ENCODE results near the gene HAVCR1.

HAVCR1 gene

DNA sequence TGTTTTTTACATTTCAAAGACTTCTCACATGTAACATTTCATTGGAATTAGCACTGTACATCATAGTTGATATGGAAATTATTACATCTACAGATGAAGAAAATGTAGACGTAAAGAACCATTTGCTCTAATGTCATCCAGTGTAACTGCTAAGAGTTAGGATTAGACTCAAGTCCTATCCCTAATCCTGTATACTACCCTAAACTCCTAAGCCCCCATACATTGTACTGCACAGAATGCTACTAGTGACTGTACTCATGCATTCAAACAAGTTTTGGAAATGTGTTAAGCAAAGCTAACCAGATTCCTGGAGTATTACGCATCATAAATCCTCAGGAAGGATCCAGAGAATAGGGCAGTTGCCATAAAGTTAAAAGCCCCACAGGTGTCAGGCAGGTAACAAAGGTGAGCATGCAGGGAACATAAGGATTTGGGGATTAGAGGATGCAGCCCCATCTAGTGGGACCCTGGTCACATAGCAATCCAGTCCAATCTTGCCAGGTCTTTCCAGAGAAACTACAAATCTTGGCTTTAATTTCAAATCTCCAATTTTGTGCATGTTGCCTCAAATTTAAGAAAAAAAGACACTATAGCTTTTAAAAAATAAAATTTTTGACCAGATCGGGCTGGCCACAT lies 32.0 kb downstream of the HAVCR1 start:
- POLR2A ChIA-PET, result no interaction called here
- TF ChIP-seq SP1 (IDR thresholded peaks at IDR 0.05) (no peak), ARNT (IDR thresholded peaks at IDR 0.05) (no peak), SUZ12 (IDR thresholded peaks at IDR 0.05) (no peak), PKNOX1 (IDR thresholded peaks at IDR 0.05) (no peak), HDGF (IDR thresholded peaks at IDR 0.05; ENCODE audit: borderline replicate concordance) (no peak), CTBP1 (IDR thresholded peaks at IDR 0.05; ENCODE audit: borderline replicate concordance) (no peak), L3MBTL2 (conservative IDR thresholded peaks at IDR 0.05) (no peak), TARDBP (IDR thresholded peaks at IDR 0.05) (no peak), NFRKB (IDR thresholded peaks at IDR 0.05) (no peak), LEF1 (IDR thresholded peaks at IDR 0.05; ENCODE audit: borderline replicate concordance) (no peak), BHLHE40 (IDR thresholded peaks at IDR 0.05; ENCODE audit: borderline replicate concordance) (no peak), ZNF384 (IDR thresholded peaks at IDR 0.05) (no peak), FOXA1 (IDR thresholded peaks at IDR 0.05) (no peak), FOXM1 (IDR thresholded peaks at IDR 0.05; ENCODE audit: borderline replicate concordance) (no peak), ELF4 (IDR thresholded peaks at IDR 0.05) (no peak), FOXK2 (IDR thresholded peaks at IDR 0.05) (no peak)
- CTCF ChIA-PET, result no interaction called here
- DNase-seq (ENCODE audit: extremely low spot score), result peak; percentile 24

GRCh38 chr5:157025093-157025698 lies 33.7 kb downstream of the HAVCR1 start:
- TF ChIP-seq FOXK2 (IDR thresholded peaks at IDR 0.05) (no peak), TARDBP (IDR thresholded peaks at IDR 0.05) (no peak), FOXM1 (IDR thresholded peaks at IDR 0.05; ENCODE audit: borderline replicate concordance) (no peak), SUZ12 (IDR thresholded peaks at IDR 0.05) (no peak), ZNF384 (IDR thresholded peaks at IDR 0.05) (no peak), ARNT (IDR thresholded peaks at IDR 0.05) (no peak), HDGF (IDR thresholded peaks at IDR 0.05; ENCODE audit: borderline replicate concordance) (no peak), NFRKB (IDR thresholded peaks at IDR 0.05) (no peak), BHLHE40 (IDR thresholded peaks at IDR 0.05; ENCODE audit: borderline replicate concordance) (no peak), L3MBTL2 (conservative IDR thresholded peaks at IDR 0.05) (no peak), PKNOX1 (IDR thresholded peaks at IDR 0.05) (no peak), FOXA1 (IDR thresholded peaks at IDR 0.05) (no peak), CTBP1 (IDR thresholded peaks at IDR 0.05; ENCODE audit: borderline replicate concordance) (no peak), SP1 (IDR thresholded peaks at IDR 0.05) (no peak), LEF1 (IDR thresholded peaks at IDR 0.05; ENCODE audit: borderline replicate concordance) (no peak)
- CTCF ChIA-PET, result no interaction called here
- POLR2A ChIA-PET, result no interaction called here
- DNase-seq (ENCODE audit: extremely low spot score), result no peak

DNA sequence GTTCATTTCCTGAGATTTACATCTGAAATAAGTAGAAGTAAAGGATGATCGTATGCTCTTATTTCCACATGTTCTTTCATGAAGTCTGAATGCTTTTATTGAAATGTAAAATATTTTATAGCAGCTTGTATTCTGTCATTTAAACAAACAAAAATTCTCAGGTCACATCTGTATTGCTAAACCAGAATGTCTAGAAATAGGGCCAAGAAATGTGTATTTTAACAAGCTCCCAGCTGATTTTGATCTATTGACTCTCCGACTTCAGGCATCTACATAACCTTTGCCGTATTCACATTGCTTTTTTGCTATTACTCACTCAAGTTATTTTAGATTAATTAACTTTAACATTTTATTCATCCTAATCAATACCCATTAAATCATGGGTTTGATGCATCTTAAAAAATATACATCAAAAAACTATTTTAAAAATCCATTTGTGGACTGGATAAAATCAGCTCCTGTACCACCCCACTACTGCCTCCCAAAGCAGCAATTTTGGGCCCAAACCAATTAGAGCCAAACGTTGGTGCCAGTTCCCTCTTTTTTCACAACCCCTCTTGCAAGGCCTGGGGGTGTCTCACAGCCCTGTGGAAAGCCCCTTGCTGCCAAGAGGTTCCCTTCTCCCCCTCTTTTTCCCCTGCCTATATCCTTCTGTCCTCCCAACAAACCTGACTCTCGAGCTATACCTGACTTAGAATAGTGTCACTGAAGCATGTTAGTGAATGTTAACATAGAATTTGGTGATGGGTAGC lies 34.5 kb downstream of the HAVCR1 start:
- ChIA-PET CTCF (no interaction called here), POLR2A (no interaction called here)
- no peak for DNase-seq (ENCODE audit: extremely low spot score)
- TF ChIP-seq SP1 (IDR thresholded peaks at IDR 0.05), result no peak
- no peak for TF ChIP-seq FOXA1 (IDR thresholded peaks at IDR 0.05)
- no peak for TF ChIP-seq PKNOX1 (IDR thresholded peaks at IDR 0.05)
- TF ChIP-seq LEF1 (IDR thresholded peaks at IDR 0.05; ENCODE audit: borderline replicate concordance), result no peak
- TF ChIP-seq FOXK2 (IDR thresholded peaks at IDR 0.05), result no peak
- no peak for TF ChIP-seq ARNT (IDR thresholded peaks at IDR 0.05)
- no peak for TF ChIP-seq TARDBP (IDR thresholded peaks at IDR 0.05)
- TF ChIP-seq NFRKB (IDR thresholded peaks at IDR 0.05), result no peak
- no peak for TF ChIP-seq HDGF (IDR thresholded peaks at IDR 0.05; ENCODE audit: borderline replicate concordance)

- POLR2A ChIA-PET, result no interaction called here
- CTCF ChIA-PET, result no interaction called here
- TF ChIP-seq ARNT (IDR thresholded peaks at IDR 0.05), result no peak
- no peak for TF ChIP-seq ELF4 (IDR thresholded peaks at IDR 0.05)
- DNase-seq (ENCODE audit: extremely low spot score), result no peak
These were observed 36.9 kb downstream of the HAVCR1 start for GRCh38 chr5:157022024-157022423.

- ChIA-PET POLR2A (no interaction called here), CTCF (no interaction called here)
- TF ChIP-seq BHLHE40 (IDR thresholded peaks at IDR 0.05; ENCODE audit: borderline replicate concordance) (no peak), LEF1 (IDR thresholded peaks at IDR 0.05; ENCODE audit: borderline replicate concordance) (no peak), CTBP1 (IDR thresholded peaks at IDR 0.05; ENCODE audit: borderline replicate concordance) (no peak), L3MBTL2 (conservative IDR thresholded peaks at IDR 0.05) (no peak), ARNT (IDR thresholded peaks at IDR 0.05) (no peak), SP1 (IDR thresholded peaks at IDR 0.05) (no peak), FOXM1 (IDR thresholded peaks at IDR 0.05; ENCODE audit: borderline replicate concordance) (no peak)
- DNase-seq (ENCODE audit: extremely low spot score), result no peak
These were observed 38.2 kb downstream of the HAVCR1 start for GRCh38 chr5:157020511-157021222.

Data from HEK293T (cell line).